Activated T-cell treated with anti-CD3 and anti-CD28 coated beads for 4 hours (primary cell): ENCODE measurements around the gene TNFRSF12A.
A peak's percentile ranks its signal among the peaks of the same experiment; 100 is the strongest.

Source experiments
- DNase-seq: peaks from one replicate; pipeline ENCODE4 v3.0.0-alpha.2; 2020

TNFRSF12A gene

DNA sequence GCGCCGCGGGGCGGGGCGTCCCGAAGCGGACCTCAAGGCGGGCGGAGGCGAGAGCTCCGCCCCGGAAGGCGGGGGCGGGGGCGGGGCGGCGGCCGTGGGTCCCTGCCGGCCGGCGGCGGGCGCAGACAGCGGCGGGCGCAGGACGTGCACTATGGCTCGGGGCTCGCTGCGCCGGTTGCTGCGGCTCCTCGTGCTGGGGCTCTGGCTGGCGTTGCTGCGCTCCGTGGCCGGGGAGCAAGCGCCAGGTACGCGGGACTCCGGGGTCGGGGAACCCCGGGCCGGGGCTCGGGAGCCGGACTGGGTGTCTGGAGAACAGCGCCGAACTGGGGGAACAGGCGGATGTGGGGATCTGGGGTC lies at the start of gene TNFRSF12A:
Gene TNFRSF12A (plus strand): TSS at position 122 of the 357 bp plus-strand sequence. CDS start 30 bp downstream, at position 152.
- DNase-seq = peak; percentile 44

DNA sequence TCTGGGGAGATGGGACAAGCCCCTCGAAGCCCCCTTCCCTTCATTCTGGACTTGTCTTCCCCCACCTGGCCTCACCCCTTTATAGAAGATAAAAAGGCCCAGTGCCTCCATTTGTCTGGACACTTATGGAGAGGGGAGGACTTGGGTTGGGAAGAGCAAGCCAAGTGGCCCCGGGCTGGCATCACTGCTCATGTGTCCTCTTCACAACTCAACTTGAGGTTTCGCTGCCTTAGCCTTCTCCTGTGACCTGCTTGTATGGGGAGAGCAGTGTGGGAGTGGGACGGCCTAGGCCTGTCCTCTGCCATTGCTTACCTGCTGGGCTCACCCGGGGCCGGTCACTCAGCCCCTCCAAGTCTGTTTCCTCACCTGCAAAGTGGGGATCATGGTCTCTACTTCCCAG lies 49.6 kb upstream of the TNFRSF12A start:
- no peak for DNase-seq

DNA sequence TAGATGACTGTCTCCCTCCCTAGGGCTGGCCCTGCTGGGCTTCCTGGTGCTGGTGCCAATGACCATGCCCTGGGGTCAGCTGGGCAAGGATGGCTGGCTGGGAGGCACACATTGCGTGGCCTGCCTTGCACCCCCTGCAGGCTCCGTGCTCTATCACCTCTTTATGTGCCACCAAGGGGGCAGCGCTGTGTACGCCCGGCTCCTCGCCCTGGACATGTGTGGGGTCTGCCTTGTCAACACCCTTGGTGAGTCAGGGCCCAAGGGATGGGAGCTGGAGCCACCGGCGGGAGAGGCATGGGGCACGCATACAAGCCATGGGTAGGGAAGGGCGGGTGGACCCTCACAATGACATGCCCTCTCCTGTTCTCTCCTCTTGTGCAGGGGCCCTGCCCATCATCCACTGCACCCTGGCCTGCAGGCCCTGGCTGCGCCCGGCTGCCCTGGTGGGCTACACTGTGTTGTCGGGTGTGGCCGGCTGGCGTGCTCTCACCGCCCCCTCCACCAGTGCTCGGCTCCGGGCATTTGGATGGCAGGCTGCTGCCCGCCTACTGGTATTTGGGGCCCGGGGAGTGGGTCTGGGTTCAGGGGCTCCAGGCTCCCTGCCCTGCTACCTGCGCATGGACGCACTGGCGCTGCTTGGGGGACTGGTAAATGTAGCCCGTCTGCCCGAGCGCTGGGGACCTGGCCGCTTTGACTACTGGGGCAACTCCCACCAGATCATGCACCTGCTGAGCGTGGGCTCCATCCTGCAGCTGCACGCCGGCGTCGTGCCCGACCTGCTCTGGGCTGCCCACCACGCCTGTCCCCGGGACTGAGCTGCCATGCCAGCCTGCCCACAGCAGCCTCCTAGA lies 48.8 kb upstream of the TNFRSF12A start:
- DNase-seq = no peak

DNA sequence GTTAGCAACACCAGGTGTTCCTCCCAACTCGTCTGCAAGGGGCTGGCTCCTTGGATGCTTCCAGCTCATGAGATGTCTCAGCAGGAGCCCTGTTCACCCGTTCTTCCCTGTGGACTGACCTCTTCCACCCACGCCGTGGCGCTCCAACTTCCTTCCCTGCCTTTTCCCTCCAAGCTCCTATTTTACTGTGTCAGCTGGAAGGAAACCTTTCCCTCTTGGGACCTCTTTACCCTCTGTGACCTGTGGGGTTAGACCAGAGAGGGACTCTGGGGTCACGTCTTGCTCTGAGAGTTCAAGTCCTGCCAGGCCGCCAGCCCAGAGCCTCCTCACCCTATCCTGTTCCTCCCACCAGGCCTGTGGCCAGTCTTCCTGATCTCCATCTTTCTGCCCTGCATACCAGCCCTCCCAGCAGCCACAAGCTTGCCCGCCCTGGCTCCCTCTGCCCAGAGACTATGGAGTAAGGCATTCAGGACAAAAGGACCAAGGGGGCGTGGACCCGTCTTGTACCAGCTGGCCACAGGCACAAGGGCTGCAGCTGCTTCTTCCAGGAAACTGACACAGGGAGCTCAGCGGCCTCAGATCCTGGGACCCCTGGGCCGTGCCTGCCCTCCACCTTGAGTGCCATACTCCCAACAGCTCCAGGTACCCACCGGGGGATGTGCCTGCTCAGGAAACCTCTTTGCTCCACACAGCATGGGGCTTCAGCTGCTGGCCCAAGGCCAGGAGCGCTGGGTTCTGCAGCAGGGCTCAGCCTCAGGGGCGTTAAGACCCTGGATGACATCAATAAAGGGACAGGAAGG lies 48.0 kb upstream of the TNFRSF12A start:
- DNase-seq = no peak

- DNase-seq = no peak
Observed at GRCh38 chr16:2973093-2973492, 47.1 kb upstream of the TNFRSF12A start.

DNA sequence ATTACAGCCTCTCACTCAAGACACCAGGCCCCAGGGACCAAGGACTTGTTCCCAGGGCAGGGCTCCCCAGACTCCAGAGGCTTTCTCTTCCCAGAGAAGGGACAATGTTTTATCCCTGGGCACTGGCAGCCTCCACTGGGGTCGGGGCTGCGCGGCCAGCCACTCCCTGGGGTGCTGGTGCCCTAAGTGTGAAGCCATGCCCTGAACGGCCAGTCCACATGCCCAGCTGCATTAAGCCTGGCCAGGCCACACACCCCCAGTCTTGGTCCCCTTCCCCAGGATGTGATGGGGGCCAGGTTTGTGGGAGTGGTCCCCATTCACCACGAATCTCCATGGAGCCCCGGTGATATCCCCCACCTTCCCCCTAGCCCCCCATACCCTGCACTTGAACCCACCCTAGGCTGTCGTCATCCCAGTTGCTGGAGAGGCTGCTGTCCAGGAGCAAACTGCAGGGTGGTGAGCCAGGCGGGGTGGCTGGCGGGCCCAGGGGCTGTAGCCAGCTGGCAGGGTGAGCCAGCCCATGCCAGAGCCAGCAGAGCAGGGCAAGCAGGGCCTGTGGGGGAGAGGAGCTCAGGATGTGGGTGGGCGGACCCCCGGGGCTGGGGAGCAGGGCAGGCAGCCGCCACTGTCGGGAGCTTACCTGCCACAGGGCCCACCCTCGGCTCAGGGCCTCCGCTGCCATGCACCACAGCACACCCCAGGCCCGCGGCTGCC lies 46.4 kb upstream of the TNFRSF12A start:
- no peak for DNase-seq

DNA sequence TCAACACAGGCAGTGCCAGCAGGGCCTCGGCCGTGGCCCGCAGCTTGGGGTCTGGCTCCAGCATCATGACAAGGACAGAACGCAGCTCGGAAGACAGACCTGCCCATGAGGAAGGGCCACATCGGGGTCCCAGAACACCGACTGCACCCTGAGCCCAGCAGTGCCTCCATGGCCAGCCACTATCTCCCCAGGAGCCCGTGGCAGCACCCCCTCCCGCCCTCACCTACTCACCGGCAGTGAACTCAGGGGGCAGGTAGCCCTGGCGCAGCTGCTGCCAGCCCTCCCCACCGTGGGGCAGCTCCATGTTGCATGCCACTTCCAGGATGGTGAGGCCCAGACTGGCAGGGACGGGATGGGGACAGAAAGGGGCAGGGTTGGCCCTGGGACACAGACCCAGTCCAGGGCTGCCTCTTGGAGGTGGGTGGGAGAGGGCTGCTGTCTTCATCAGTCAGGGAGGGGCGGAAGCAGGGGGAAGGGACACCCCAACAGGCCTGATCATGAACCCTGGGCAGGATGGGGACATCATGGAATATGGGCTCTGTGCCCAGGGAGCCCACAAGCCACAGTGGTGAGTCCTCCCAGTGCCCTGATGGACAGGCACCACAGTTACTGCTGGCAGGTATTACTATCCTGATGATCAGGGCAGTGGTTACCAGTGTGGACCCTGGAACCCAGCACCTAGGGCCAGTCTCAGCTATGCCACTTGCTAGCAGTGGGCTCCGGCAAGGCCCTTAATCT lies 45.7 kb upstream of the TNFRSF12A start:
- DNase-seq = no peak

DNA sequence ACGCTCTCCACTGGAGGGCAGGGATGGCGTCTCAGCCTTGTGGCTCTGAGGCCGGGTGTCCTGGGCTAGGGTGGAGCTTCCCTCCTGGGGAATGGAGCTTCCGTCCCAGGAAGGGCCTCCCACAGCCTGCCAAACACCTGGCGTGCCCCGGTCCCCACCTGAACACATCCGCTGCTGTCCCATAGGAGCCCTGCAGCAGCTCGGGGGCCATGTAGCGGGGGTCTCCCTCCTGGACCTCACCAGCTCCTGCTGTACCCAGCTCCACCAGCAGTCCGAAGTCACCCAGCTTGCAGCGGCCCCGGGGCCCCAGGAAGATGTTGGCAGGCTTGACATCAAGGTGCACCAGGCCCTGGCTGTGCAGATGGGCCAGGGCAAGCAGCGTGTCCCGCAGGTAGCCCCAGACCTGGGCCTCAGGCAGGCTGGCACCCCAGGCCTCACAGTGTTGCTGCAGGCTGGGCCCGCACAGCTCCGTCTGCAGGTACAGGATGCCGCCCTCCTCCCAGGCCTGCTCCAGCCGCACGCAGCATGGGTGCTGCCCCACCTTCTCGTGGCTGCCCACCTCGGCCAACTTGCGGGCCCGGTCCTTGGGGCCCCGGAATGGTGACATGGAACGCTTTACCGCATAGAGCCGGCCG lies 44.9 kb upstream of the TNFRSF12A start:
- no peak for DNase-seq

GRCh38 chr16:2976201-2976600 lies 44.0 kb upstream of the TNFRSF12A start:
- no peak for DNase-seq

- no peak for DNase-seq
Observed at GRCh38 chr16:2976673-2977072, 43.5 kb upstream of the TNFRSF12A start.

DNA sequence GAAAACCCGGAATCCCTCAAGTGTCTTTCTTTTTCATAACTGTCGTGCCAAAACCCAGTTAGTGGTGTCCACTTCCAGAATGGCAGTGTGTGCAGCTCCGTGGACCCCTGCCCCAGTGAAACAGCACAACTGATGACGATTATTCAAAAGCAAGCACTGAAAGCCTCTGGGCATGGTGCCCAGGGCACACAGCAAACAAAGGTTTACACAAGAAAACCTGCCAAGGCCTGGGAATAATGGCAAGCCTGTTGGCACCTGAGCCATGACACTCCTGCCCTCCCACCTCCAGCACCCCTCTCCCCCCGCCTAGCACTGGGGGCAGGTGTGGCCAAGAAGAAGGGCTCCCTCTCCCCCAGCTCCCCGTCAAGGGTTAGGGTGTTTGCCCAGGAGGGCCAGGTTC lies 42.7 kb upstream of the TNFRSF12A start:
- no peak for DNase-seq

DNA sequence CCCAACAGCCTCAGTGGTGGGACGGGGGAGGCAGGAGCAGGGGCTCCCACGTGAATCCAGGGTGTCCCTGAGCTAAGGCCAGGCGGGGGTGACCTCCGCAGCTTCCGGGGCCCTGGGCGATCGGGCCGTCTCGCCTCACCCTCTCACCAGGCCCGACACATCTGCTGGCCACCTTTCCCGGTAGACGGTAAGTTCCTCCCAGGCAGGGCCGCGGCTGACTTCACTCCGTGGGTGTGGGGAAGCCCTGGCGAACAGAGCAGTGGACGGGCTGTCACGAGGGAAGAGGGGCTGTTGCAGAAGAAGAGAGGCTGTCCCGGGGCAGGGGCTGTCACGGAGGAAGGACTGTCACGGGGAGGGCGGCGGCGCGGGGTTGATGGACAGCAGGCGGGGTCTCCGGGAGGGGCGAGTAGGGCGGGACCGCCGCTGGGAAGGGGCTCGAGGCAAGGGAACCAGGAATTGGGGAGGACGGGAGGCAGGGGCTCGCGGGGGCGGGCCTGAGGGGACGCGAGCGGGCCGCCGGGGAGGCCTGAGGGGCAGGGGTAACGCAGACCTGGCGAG lies 40.4 kb upstream of the TNFRSF12A start:
- DNase-seq = no peak

DNA sequence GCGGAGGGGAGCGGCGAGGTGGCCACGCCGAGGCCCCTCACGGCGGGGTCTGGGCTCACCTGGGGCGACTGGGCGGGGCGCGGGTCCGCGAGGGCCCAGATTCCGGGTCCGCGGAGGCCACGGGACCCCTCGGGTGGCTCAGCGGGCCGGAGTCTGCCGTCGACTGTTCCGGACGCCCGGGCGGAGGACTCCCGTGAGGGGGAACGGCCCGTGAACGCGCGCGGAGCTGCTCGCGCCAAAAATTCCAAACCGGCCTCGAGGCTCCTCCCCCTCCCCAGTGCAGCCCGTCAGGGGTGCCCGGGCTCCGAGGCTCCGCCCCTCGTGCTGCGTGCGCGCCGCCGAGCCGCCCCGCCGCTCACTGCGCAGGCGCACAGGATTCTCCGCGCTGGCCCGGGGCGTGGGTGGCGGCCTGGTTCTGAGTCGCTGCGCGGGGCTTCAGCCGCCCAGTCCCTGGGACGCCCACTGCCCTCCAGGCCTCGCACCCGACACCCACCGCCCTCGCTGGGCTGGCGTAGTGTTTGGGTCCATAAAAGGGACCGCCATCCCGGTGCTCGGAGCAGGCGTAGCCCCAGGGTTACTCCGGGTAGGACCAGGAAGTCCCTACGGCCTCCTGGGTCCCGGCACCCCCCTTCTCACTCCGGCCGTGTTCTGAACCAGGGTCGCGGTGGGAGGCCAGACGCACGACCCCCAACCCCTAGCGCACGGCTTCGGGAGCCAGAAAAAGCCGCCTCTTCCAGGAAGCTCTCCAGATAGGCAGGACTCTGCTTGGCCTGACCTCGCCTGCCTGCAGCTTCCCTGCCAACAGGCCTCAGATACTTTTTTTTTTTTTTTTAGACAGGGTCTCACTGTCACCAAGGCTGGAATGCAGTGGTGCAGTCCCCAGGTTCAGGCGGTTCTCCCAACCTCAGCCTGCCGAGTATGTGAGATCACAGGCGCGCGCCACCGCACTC lies 39.7 kb upstream of the TNFRSF12A start, which contains the start of gene PKMYT1:
Gene PKMYT1 (minus strand): TSS at position 220 of the 950 bp plus-strand sequence. CDS start 789 bp downstream, outside the sequence.
- peak; percentile 94 for DNase-seq

DNA sequence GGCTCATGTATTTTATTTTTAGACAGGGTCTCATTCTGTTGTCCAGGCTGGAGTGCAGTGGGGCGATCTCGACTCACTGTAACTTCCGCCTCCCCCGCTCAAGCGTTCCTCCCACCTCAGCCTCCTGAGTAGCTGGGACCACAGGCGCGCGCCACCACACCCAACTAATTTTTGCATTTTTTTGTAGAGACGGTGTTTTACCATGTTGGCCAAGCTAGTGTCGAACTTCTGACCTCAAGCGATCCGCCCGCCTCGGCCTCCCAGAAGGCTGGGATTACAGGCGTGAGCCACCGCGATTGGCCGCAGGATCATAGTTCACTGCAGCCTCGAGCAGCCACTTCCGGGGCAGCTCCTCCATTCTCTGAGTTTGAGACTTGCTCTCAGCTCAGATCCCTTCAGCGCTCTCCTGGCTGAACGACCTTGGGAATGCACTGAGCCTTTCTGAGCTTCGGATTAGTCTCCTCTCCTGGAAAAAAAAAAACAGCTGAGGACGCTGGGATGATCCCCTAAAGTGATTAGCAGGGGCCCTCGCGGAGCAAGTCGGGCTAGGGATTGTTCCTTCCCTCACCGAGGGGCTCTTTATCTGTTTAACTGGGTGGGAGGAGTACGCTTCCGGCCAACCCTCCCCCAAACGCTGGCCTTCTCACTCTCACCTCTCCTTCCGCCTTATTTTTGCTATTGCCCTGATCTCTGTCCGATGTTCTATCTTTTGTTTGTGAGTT lies 38.8 kb upstream of the TNFRSF12A start:
- DNase-seq = no peak

- no peak for DNase-seq
Observed at GRCh38 chr16:2981899-2982250, 38.3 kb upstream of the TNFRSF12A start.

DNA sequence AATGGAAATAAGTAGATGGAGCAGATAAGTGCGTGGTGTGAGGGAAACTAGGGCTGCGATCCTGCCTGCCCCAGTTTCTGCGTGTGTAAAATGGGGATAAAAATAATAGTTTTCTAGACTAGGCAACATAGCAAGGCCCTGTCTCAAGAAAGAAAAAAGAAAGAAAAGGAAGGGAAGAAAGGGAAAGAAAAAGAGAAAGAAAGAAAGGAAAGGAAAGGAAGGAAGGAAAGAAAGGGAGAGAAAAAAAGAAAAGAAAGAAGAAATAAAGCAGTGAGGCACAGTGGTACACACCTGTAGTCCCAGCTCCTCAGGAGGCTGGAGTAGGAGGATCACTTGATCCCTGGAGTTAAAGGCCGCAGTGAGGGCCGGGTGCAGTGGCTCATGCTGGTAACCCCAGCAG lies 37.8 kb upstream of the TNFRSF12A start:
- DNase-seq = no peak

- DNase-seq = peak; percentile 57
Observed at GRCh38 chr16:2983706-2984136, 36.4 kb upstream of the TNFRSF12A start.

GRCh38 chr16:2985462-2985861 lies 34.7 kb upstream of the TNFRSF12A start:
- DNase-seq = no peak

DNA sequence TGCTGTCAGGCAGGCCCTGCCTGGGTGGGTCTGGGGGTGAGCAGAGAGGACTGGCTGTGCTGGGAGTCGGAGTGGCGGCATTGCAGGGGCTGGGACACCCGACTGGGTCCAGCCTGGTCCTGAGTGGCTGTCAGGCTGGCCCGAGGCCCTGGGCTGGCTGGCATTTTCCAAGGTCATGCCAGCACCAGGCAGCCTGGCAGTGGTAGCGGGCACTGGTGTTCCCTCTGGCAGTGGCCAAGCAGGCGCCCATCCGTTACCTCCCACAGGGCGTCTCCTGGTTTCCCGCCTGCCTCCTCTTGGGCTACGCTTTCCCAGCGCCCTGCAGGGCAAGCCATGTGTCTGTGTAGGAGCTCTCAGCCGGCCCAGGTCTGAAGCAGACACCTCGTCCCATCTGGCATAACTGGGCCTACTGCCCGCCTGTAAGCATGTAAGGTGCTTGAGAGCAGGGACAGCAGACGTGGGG lies 34.2 kb upstream of the TNFRSF12A start:
- no peak for DNase-seq
